Hepatocyte (in vitro differentiated cells): ENCODE measurements around the gene RERG. TPM values are rescaled to one million over a fixed set of nuclear protein-coding genes. Genes with fewer than 3 reads are reported as not detected.

Experiments used
- DNase-seq: peaks from one replicate; pipeline ENCODE4 v3.0.0-alpha.2; 2016; ENCODE audit warnings: low spot score
- H2AFZ ChIP-seq: fragments of 200-600 bp; sonication (generic); 2 replicates; pipeline ENCODE4 v1.6.0; 2016; ENCODE audit warnings: antibody characterized with exemption, mild to moderate bottlenecking
- H3K27ac ChIP-seq: fragments of 200-600 bp; sonication (generic); 2 replicates; pipeline ENCODE4 v1.5.1; 2016; ENCODE audit warnings: mild to moderate bottlenecking
- H3K27me3 ChIP-seq: fragments of 200-600 bp; sonication (generic); 2 replicates; pipeline ENCODE4 v1.6.1; 2016
- H3K36me3 ChIP-seq: fragments of 200-600 bp; sonication (generic); replicated peaks from 2 replicates; pipeline ENCODE4 v1.5.1; 2016; ENCODE audit warnings: low read depth; ENCODE audit not compliant: insufficient read depth
- H3K4me1 ChIP-seq: fragments of 200-600 bp; sonication (generic); 2 replicates; pipeline ENCODE4 v1.5.1; 2016; ENCODE audit warnings: mild to moderate bottlenecking, moderate library complexity; ENCODE audit not compliant: insufficient read depth
- H3K4me2 ChIP-seq: fragments of 200-600 bp; sonication (generic); 2 replicates; pipeline ENCODE4 v1.6.0; 2016
- H3K4me3 ChIP-seq: fragments of 200-600 bp; sonication (generic); 2 replicates; pipeline ENCODE4 v1.5.1; 2016; ENCODE audit warnings: mild to moderate bottlenecking
- H3K79me2 ChIP-seq: fragments of 200-600 bp; sonication (generic); 2 replicates; pipeline ENCODE4 v1.6.0; 2017; ENCODE audit warnings: mild to moderate bottlenecking
- H3K9me2 ChIP-seq: fragments of 200-600 bp; sonication (generic); replicated peaks from 2 replicates; pipeline ENCODE4 v1.6.0; 2017; ENCODE audit warnings: mild to moderate bottlenecking; ENCODE audit not compliant: insufficient read depth
- H3K9me3 ChIP-seq: fragments of 200-600 bp; sonication (generic); 2 replicates; pipeline ENCODE4 v1.5.1; 2016; ENCODE audit warnings: low read depth, mild to moderate bottlenecking
- H4K20me1 ChIP-seq: fragments of 200-600 bp; sonication (generic); 2 replicates; pipeline ENCODE4 v1.6.0; 2016; ENCODE audit warnings: mild to moderate bottlenecking; ENCODE audit not compliant: insufficient read depth, poor library complexity, severe bottlenecking
- EZH2 ChIP-seq: fragments of 200-600 bp; sonication (generic); IDR thresholded peaks from 2 replicates; pipeline ENCODE4 v1.6.1; 2016; ENCODE audit warnings: antibody characterized with exemption, mild to moderate bottlenecking, borderline replicate concordance
- EZH2phosphoT487 ChIP-seq: fragments of 200-600 bp; sonication (generic); IDR thresholded peaks from one replicate; pipeline ENCODE4 v1.6.1; 2018; ENCODE audit warnings: antibody characterized with exemption, mild to moderate bottlenecking, low read depth, moderate library complexity; ENCODE audit not compliant: unreplicated experiment, severe bottlenecking
- WGBS: methylation state at CpG from one replicate; pipeline ENCODE4 v1.1.6; 2016; ENCODE audit warnings: low lambda C conversion rate; ENCODE audit errors: missing lambda C conversion rate; 5-methylcytosine and 5-hydroxymethylcytosine counted together
- polyA plus RNA-seq: library from polyadenylated mRNA; unstranded; fragments of >200 nt; fragmentation: Nextera tagmentation; extraction: Ambion mirVana; gene quantifications from 2 replicates; pipeline ENCODE4 v1.2.1, GENCODE V29; 2016
- total RNA-seq: library from RNA; depleted of rRNA; stranded (reverse); fragments of >200 nt; gene quantifications from 2 replicates; pipeline ENCODE4 v1.2.3, GENCODE V29; 2014
- TF ChIP-seq, protein P1 (sequence below): fragments of 200-600 bp; sonication (generic); IDR thresholded peaks from 2 replicates; pipeline ENCODE4 v1.5.1; 2016; ENCODE audit warnings: antibody characterized with exemption, mild to moderate bottlenecking; ENCODE audit not compliant: poor library complexity

The RERG gene
- total and polyA plus RNA-seq, 2 experiments from 2014 or later, result 1.3 to 7.9 TPM

DNA sequence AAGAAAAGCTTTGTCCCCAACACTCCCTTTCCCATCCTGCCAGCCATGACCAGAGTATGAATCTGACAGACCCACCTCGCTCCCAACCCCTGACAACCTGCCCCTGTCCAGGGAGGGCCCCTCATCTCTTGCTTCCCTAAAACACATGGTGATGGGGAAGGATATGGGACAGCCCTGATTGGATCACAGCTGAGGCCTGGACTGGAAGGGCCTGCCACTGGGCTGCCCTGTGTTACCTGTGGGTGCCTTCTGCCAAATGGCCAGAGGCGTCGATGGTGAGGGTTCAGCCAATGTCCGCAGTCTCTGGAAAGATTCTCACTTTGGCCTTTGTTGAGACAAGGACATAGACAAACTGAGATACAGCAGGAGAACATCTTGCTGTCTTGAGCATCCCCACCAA is 13.3 kb upstream of the RERG start:
- no peaks in the 10 kb centered on the region for H3K79me2 ChIP-seq
- H3K4me2 ChIP-seq, result no peak overlapping the region
- DNase-seq, result no peak
- no peaks in the 10 kb centered on the region for H3K9me3 ChIP-seq
- H3K36me3 ChIP-seq, result no peaks in the 10 kb centered on the region
- H4K20me1 ChIP-seq, result no peaks in the 10 kb centered on the region
- no peaks in the 10 kb centered on the region for H3K4me1 ChIP-seq
- 72% methylated on average over 4 of the region's 4 CpGs for WGBS
- no peak overlapping the region for H3K27ac ChIP-seq
- TF ChIP-seq EZH2 (no peak), EZH2phosphoT487 (no peak)
- TF ChIP-seq, protein P1, sequence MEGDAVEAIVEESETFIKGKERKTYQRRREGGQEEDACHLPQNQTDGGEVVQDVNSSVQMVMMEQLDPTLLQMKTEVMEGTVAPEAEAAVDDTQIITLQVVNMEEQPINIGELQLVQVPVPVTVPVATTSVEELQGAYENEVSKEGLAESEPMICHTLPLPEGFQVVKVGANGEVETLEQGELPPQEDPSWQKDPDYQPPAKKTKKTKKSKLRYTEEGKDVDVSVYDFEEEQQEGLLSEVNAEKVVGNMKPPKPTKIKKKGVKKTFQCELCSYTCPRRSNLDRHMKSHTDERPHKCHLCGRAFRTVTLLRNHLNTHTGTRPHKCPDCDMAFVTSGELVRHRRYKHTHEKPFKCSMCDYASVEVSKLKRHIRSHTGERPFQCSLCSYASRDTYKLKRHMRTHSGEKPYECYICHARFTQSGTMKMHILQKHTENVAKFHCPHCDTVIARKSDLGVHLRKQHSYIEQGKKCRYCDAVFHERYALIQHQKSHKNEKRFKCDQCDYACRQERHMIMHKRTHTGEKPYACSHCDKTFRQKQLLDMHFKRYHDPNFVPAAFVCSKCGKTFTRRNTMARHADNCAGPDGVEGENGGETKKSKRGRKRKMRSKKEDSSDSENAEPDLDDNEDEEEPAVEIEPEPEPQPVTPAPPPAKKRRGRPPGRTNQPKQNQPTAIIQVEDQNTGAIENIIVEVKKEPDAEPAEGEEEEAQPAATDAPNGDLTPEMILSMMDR, result no peak
- peaks cover 4% of the 10 kb centered on the region for H3K27me3 ChIP-seq
- no peak overlapping the region for H2AFZ ChIP-seq
- H3K4me3 ChIP-seq, result no peak overlapping the region
- no peaks in the 10 kb centered on the region for H3K9me2 ChIP-seq

DNA sequence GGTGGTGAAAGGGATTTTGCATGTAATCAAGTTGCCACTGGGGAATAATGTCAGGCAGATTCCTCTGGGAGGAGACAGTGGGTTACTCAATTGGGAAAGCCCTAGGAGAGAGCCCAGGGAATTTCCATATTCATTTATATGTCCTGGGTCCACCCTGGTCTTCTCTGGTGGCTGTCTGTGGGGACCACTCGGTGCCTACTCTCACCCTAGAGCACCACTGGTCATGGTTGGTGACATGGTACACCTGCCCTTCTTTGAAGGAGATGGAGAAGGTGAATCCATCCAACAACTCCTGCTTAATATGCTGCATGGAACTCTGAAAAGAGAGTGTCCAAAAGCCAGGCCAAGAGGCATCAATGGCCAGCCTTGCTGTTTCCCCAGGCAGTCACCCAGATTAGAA is 12.8 kb upstream of the RERG start:
- Histone ChIP-seq H3K27me3 (peaks cover 4% of the 10 kb centered on the region), H3K27ac (no peak overlapping the region), H3K79me2 (no peaks in the 10 kb centered on the region), H3K9me2 (no peaks in the 10 kb centered on the region), H4K20me1 (no peaks in the 10 kb centered on the region), H3K4me2 (no peak overlapping the region), H3K4me3 (no peak overlapping the region), H3K36me3 (no peaks in the 10 kb centered on the region), H2AFZ (no peak overlapping the region), H3K9me3 (no peaks in the 10 kb centered on the region), H3K4me1 (no peaks in the 10 kb centered on the region)
- no peak for DNase-seq
- TF ChIP-seq EZH2phosphoT487, result no peak
- TF ChIP-seq EZH2, result no peak
- TF ChIP-seq, protein P1, result no peak
- 89% methylated on average over 1 of the region's 1 CpG for WGBS

DNA sequence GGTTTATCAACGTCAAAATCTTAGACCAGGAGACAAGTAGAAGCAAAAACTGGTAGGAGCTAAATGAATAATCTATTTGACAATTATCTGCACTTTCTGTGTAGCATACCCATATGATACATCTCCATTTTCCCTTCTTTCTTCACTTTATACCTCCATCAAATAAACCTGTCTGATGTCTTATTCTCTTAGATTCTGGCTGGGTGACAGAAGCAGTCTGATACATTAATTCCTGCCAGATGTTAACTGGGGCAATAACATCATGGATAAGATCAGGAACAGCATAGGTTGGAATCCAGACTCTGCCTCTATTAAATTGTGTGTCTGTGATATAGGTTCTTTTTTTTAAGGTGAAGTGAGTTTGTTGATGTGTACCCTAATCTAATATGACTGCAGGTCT is 11.7 kb upstream of the RERG start:
- no peak overlapping the region for H3K4me3 ChIP-seq
- no peaks in the 10 kb centered on the region for H3K9me2 ChIP-seq
- no peaks in the 10 kb centered on the region for H4K20me1 ChIP-seq
- TF ChIP-seq EZH2phosphoT487 (no peak), EZH2 (no peak)
- TF ChIP-seq, protein P1, result no peak
- no peaks in the 10 kb centered on the region for H3K4me1 ChIP-seq
- no peaks in the 10 kb centered on the region for H3K36me3 ChIP-seq
- 40% methylated on average over 1 of the region's 1 CpG for WGBS
- H3K27me3 ChIP-seq, result peaks cover 4% of the 10 kb centered on the region
- H3K27ac ChIP-seq, result no peak overlapping the region
- H2AFZ ChIP-seq, result no peak overlapping the region
- no peak for DNase-seq
- no peaks in the 10 kb centered on the region for H3K9me3 ChIP-seq
- no peaks in the 10 kb centered on the region for H3K79me2 ChIP-seq
- H3K4me2 ChIP-seq, result no peak overlapping the region

DNA sequence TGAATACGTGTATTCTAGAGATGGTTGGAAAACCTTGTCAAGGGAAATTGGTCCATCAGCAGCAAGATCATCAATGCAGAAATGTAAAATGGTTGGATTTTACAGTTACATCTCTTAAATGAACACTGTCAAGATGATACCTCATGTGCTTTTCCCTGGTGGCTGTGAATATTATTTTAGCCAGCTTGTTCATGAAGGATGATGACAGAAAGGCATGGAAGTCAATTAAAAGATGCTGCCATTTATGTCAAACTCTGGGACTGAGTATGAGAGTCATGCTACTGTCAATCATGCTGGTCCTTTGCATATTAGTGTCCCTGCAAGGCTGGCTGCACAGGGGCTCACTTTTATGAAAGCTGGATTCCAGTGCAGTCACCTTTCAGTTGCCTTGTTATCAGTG is 10.3 kb upstream of the RERG start:
- no peaks in the 10 kb centered on the region for H3K79me2 ChIP-seq
- no peak overlapping the region for H3K4me3 ChIP-seq
- H3K36me3 ChIP-seq, result no peaks in the 10 kb centered on the region
- H4K20me1 ChIP-seq, result no peaks in the 10 kb centered on the region
- no peak overlapping the region for H3K27ac ChIP-seq
- H2AFZ ChIP-seq, result no peak overlapping the region
- no peaks in the 10 kb centered on the region for H3K9me2 ChIP-seq
- H3K4me2 ChIP-seq, result no peak overlapping the region
- 89% methylated on average over 1 of the region's 1 CpG for WGBS
- TF ChIP-seq EZH2 (no peak), EZH2phosphoT487 (no peak)
- TF ChIP-seq, protein P1, result no peak
- no peaks in the 10 kb centered on the region for H3K4me1 ChIP-seq
- DNase-seq, result no peak
- H3K9me3 ChIP-seq, result no peaks in the 10 kb centered on the region
- peaks cover 4% of the 10 kb centered on the region for H3K27me3 ChIP-seq
